ENCODE data around the gene STH. TPM values are rescaled to one million over a fixed set of nuclear protein-coding genes. Genes with fewer than 3 reads are reported as not detected.
A peak's percentile ranks its signal among the peaks of the same experiment; 100 is the strongest.

STH gene
- total and polyA plus RNA-seq, 9 donors: not detected

DNA sequence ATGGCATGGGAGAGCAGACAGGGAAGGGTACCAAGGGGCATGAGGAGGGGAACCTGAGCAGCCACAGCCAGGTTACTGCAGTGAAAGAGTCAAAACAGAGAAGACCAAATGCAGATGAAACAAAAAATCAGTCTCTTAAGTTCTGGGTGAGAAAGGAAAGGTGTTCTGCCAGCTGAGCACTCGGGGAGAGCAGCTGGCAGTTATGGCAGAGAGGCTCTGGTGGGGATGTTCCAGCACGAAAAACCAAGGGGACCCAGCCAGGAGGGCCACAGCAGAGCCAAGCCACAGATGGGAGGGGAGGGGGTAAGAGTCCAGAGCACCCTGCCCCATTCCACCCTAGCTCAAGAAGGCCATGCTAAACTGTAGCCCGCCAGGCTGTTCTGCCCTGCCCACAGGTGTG, 31.7 kb downstream of the STH start:
- DNase-seq: no peak
- Histone ChIP-seq H3K4me1 (ENCODE audit: control insufficient read depth, insufficient read depth, low read length) (peaks cover 26% of the 10 kb centered on the region), H3K9me3 (replicated peaks; ENCODE audit: control insufficient read depth, low read depth, low read length) (no peaks in the 10 kb centered on the region), H3K27me3 (ENCODE audit: control insufficient read depth, insufficient read depth, low read length) (no peaks in the 10 kb centered on the region), H3K4me3 (ENCODE audit: low read length) (no peak overlapping the region), H3K36me3 (ENCODE audit: control insufficient read depth, insufficient read depth, low read length) (peaks cover 79% of the 10 kb centered on the region), H3K27ac (ENCODE audit: low read length) (no peak overlapping the region)
- 60% methylated on average over 2 of the region's 3 CpGs for WGBS (ENCODE audit: insufficient coverage)

GRCh38 chr17:46031440-46031839, 32.4 kb downstream of the STH start:
- Histone ChIP-seq H3K9me3 (replicated peaks; ENCODE audit: control insufficient read depth, low read depth, low read length) (no peaks in the 10 kb centered on the region), H3K4me3 (ENCODE audit: low read length) (no peak overlapping the region), H3K4me1 (ENCODE audit: control insufficient read depth, insufficient read depth, low read length) (peaks cover 20% of the 10 kb centered on the region), H3K36me3 (ENCODE audit: control insufficient read depth, insufficient read depth, low read length) (peaks cover 80% of the 10 kb centered on the region), H3K27me3 (ENCODE audit: control insufficient read depth, insufficient read depth, low read length) (no peaks in the 10 kb centered on the region), H3K27ac (ENCODE audit: low read length) (no peak overlapping the region)
- no peak for DNase-seq
- 94% methylated on average over 15 of the region's 16 CpGs for WGBS (ENCODE audit: insufficient coverage)

DNA sequence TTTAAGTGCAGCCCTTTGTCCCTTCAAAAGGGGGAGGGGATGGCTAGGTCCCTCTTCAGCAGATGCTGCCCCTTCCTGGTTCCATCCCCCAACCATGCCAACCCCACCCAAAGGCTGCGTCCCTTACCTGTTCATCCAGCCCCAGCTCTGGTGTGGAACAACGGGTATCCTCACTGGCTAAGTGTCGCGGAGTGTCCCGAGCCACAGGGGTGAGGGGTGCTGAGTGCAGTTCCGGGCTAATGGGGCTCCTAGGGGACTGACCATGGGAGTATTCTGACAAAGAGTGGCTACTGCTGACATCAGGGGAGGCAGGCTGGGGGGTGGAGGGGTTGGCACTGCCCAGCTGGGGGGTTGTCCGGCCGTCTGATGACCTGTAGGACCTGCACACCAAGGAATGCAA, 32.9 kb downstream of the STH start:
- 87% methylated on average over 5 of the region's 8 CpGs for WGBS (ENCODE audit: insufficient coverage)
- no peak for DNase-seq
- Histone ChIP-seq H3K36me3 (ENCODE audit: control insufficient read depth, insufficient read depth, low read length) (peaks cover 80% of the 10 kb centered on the region), H3K27ac (ENCODE audit: low read length) (no peak overlapping the region), H3K27me3 (ENCODE audit: control insufficient read depth, insufficient read depth, low read length) (no peaks in the 10 kb centered on the region), H3K9me3 (replicated peaks; ENCODE audit: control insufficient read depth, low read depth, low read length) (no peaks in the 10 kb centered on the region), H3K4me3 (ENCODE audit: low read length) (no peak overlapping the region), H3K4me1 (ENCODE audit: control insufficient read depth, insufficient read depth, low read length) (peaks cover 16% of the 10 kb centered on the region)

DNA sequence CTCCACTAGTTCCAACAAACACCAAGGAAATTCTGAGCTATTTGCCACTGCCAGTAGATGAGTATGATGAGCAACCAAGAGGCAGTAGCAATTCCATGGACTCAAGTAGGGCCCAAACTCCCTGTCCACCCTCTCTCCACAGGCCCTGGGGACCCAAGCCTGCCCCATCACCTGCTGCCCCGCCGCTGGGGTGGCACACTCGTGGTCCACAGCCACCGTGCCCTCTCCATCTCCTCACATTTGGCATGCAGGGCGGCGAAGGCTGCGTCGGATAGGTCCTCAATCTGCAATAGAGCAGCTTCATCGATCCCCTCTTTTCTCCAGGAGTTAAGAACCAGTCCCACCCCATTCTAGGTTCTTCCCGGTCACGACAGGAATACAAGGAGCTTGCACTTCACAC, 33.9 kb downstream of the STH start:
- WGBS (ENCODE audit: insufficient coverage): 100% methylated on average over 8 of the region's 11 CpGs
- H3K4me3 ChIP-seq (ENCODE audit: low read length): no peak overlapping the region
- no peaks in the 10 kb centered on the region for H3K9me3 ChIP-seq (replicated peaks; ENCODE audit: control insufficient read depth, low read depth, low read length)
- peaks cover 6% of the 10 kb centered on the region for H3K4me1 ChIP-seq (ENCODE audit: control insufficient read depth, insufficient read depth, low read length)
- no peak overlapping the region for H3K27ac ChIP-seq (ENCODE audit: low read length)
- H3K27me3 ChIP-seq (ENCODE audit: control insufficient read depth, insufficient read depth, low read length): no peaks in the 10 kb centered on the region
- no peak for DNase-seq
- peaks cover 80% of the 10 kb centered on the region for H3K36me3 ChIP-seq (ENCODE audit: control insufficient read depth, insufficient read depth, low read length)

DNA sequence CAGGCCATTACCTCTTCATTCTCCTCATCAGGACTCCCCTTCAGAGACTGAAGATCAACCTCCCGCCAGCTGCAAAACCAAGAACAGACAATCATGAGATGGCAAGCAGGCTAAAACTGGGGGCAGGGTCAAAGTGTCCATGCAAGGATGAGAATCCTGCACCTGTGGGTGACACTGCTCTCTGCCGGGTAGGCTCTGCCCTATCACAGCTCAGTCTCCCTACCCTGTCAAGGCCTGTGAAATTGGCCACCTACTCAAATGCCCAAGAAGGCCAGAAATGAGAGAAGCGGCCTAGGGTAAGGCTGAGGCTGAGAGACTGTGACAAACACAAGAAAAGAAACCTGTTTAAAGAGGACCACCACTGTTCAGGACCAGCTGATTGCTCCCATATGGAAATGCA, 34.3 kb downstream of the STH start:
- H3K36me3 ChIP-seq (ENCODE audit: control insufficient read depth, insufficient read depth, low read length): peaks cover 84% of the 10 kb centered on the region
- H3K4me1 ChIP-seq (ENCODE audit: control insufficient read depth, insufficient read depth, low read length): peaks cover 5% of the 10 kb centered on the region
- H3K9me3 ChIP-seq (replicated peaks; ENCODE audit: control insufficient read depth, low read depth, low read length): no peaks in the 10 kb centered on the region
- H3K27me3 ChIP-seq (ENCODE audit: control insufficient read depth, insufficient read depth, low read length): no peaks in the 10 kb centered on the region
- H3K27ac ChIP-seq (ENCODE audit: low read length): no peak overlapping the region
- 85% methylated on average over 2 of the region's 3 CpGs for WGBS (ENCODE audit: insufficient coverage)
- DNase-seq: no peak
- no peak overlapping the region for H3K4me3 ChIP-seq (ENCODE audit: low read length)

- H3K9me3 ChIP-seq (replicated peaks; ENCODE audit: control insufficient read depth, low read depth, low read length): no peaks in the 10 kb centered on the region
- H3K4me1 ChIP-seq (ENCODE audit: control insufficient read depth, insufficient read depth, low read length): no peaks in the 10 kb centered on the region
- peaks cover 90% of the 10 kb centered on the region for H3K36me3 ChIP-seq (ENCODE audit: control insufficient read depth, insufficient read depth, low read length)
- 20% methylated on average over 1 of the region's 3 CpGs for WGBS (ENCODE audit: insufficient coverage)
- DNase-seq: peak; percentile 25
- H3K27me3 ChIP-seq (ENCODE audit: control insufficient read depth, insufficient read depth, low read length): no peaks in the 10 kb centered on the region
- H3K27ac ChIP-seq (ENCODE audit: low read length): no peak overlapping the region
- no peak overlapping the region for H3K4me3 ChIP-seq (ENCODE audit: low read length)
Measured at GRCh38 chr17:46035112-46035818, 36.2 kb downstream of the STH start.

DNA sequence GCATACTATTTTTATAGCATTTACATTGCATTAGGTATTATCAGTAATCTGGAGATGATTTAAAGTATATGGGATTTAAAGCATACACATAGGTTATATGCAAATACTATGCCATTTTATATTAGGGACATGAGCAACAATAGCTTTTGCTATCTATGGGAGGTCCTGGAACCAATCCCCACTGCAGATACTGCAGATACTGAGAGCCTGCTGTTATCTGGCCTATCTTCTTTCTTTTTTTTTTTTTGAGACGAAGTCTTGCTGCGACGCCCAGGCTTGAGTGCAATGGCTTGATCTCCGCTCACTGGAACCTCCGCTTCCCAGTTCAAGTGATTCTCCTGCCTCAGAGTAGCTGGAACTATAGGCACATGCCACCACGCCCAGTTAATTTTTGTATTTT, 37.4 kb downstream of the STH start:
- WGBS (ENCODE audit: insufficient coverage): 81% methylated on average over 5 of the region's 6 CpGs
- Histone ChIP-seq H3K27ac (ENCODE audit: low read length) (no peak overlapping the region), H3K27me3 (ENCODE audit: control insufficient read depth, insufficient read depth, low read length) (no peaks in the 10 kb centered on the region), H3K4me1 (ENCODE audit: control insufficient read depth, insufficient read depth, low read length) (no peaks in the 10 kb centered on the region), H3K36me3 (ENCODE audit: control insufficient read depth, insufficient read depth, low read length) (peaks cover 86% of the 10 kb centered on the region), H3K9me3 (replicated peaks; ENCODE audit: control insufficient read depth, low read depth, low read length) (no peaks in the 10 kb centered on the region), H3K4me3 (ENCODE audit: low read length) (no peak overlapping the region)
- DNase-seq: no peak

- H3K4me1 ChIP-seq (ENCODE audit: control insufficient read depth, insufficient read depth, low read length): no peaks in the 10 kb centered on the region
- no peaks in the 10 kb centered on the region for H3K27me3 ChIP-seq (ENCODE audit: control insufficient read depth, insufficient read depth, low read length)
- H3K36me3 ChIP-seq (ENCODE audit: control insufficient read depth, insufficient read depth, low read length): peaks cover 80% of the 10 kb centered on the region
- H3K9me3 ChIP-seq (replicated peaks; ENCODE audit: control insufficient read depth, low read depth, low read length): no peaks in the 10 kb centered on the region
- no peak overlapping the region for H3K4me3 ChIP-seq (ENCODE audit: low read length)
- H3K27ac ChIP-seq (ENCODE audit: low read length): no peak overlapping the region
- WGBS (ENCODE audit: insufficient coverage): 57% methylated on average over 3 of the region's 4 CpGs
- DNase-seq: no peak
Measured at GRCh38 chr17:46037722-46038255, 38.7 kb downstream of the STH start.

- Histone ChIP-seq H3K27me3 (ENCODE audit: control insufficient read depth, insufficient read depth, low read length) (no peaks in the 10 kb centered on the region), H3K27ac (ENCODE audit: low read length) (no peak overlapping the region), H3K4me1 (ENCODE audit: control insufficient read depth, insufficient read depth, low read length) (no peaks in the 10 kb centered on the region), H3K4me3 (ENCODE audit: low read length) (no peak overlapping the region), H3K9me3 (replicated peaks; ENCODE audit: control insufficient read depth, low read depth, low read length) (no peaks in the 10 kb centered on the region), H3K36me3 (ENCODE audit: control insufficient read depth, insufficient read depth, low read length) (peaks cover 79% of the 10 kb centered on the region)
- no peak for DNase-seq
- WGBS (ENCODE audit: insufficient coverage): 86% methylated on average over 4 of the region's 6 CpGs
Measured at GRCh38 chr17:46038414-46038813, 39.4 kb downstream of the STH start.

DNA sequence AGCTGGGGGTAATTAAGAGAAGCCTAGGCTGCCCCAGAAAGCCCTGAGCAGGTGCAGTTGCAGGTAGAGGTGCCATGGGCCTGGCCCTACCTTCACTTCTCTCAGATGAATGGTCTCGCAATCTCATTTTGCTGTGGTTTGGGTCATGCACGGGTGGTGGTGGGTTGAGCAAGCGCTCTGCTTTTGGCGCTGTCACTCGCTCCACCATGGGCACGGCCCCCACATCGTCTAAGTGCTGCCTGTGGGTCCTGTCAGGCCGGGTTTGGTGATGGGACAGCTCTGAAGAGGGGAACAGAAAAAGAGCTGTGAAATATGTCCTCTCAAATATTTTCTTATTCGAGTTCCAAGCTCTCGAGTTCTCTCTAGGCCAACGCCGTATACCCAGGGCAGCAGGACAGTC, 39.9 kb downstream of the STH start:
- no peaks in the 10 kb centered on the region for H3K4me1 ChIP-seq (ENCODE audit: control insufficient read depth, insufficient read depth, low read length)
- no peaks in the 10 kb centered on the region for H3K27me3 ChIP-seq (ENCODE audit: control insufficient read depth, insufficient read depth, low read length)
- H3K9me3 ChIP-seq (replicated peaks; ENCODE audit: control insufficient read depth, low read depth, low read length): no peaks in the 10 kb centered on the region
- WGBS (ENCODE audit: insufficient coverage): 90% methylated on average over 6 of the region's 12 CpGs
- peaks cover 74% of the 10 kb centered on the region for H3K36me3 ChIP-seq (ENCODE audit: control insufficient read depth, insufficient read depth, low read length)
- H3K27ac ChIP-seq (ENCODE audit: low read length): no peak overlapping the region
- H3K4me3 ChIP-seq (ENCODE audit: low read length): no peak overlapping the region
- DNase-seq: no peak
